MM.1S (cell line): ENCODE measurements around the gene FRAT2.
A peak's percentile ranks its signal among the peaks of the same experiment; 100 is the strongest.

Source experiments
- DNase-seq: peaks from one replicate; pipeline ENCODE4 v3.0.0-alpha.2; 2015
- H2AFZ ChIP-seq: fragments of 300-600 bp; sonication (generic); 2 replicates; pipeline ENCODE4 v1.6.0; 2016; ENCODE audit warnings: antibody characterized with exemption, low read length
- H3F3A ChIP-seq: fragments of 300-600 bp; sonication (generic); 2 replicates; pipeline ENCODE4 v1.6.1; 2016; ENCODE audit warnings: mild to moderate bottlenecking, antibody characterized with exemption, low read length, moderate library complexity, mixed read lengths; ENCODE audit not compliant: insufficient read depth
- H3K27ac ChIP-seq: fragments of 300-600 bp; sonication (generic); 2 replicates; pipeline ENCODE4 v1.5.1; 2016; ENCODE audit warnings: mild to moderate bottlenecking, low read length
- H3K27me3 ChIP-seq: fragments of 300-600 bp; sonication (generic); replicated peaks from 2 replicates; pipeline ENCODE4 v1.6.0; 2016; ENCODE audit warnings: low read length; ENCODE audit not compliant: insufficient read depth
- H3K36me3 ChIP-seq: fragments of 300-600 bp; sonication (generic); replicated peaks from 2 replicates; pipeline ENCODE4 v1.6.1; 2016; ENCODE audit warnings: mild to moderate bottlenecking, low read length, mixed read lengths; ENCODE audit not compliant: insufficient read depth
- H3K4me1 ChIP-seq: fragments of 300-600 bp; sonication (generic); 2 replicates; pipeline ENCODE4 v1.6.1; 2016; ENCODE audit warnings: low read length, mixed read lengths
- H3K4me2 ChIP-seq: fragments of 300-600 bp; sonication (generic); 2 replicates; pipeline ENCODE4 v1.6.0; 2016; ENCODE audit warnings: low read depth, low read length
- H3K4me3 ChIP-seq: fragments of 300-600 bp; sonication (generic); 2 replicates; pipeline ENCODE4 v1.5.1; 2016; ENCODE audit warnings: low read length, mixed read lengths
- H3K79me2 ChIP-seq: fragments of 300-600 bp; sonication (generic); 2 replicates; pipeline ENCODE4 v1.6.1; 2016; ENCODE audit warnings: mixed run types, low read length, mixed read lengths
- H3K9ac ChIP-seq: fragments of 300-600 bp; sonication (generic); 2 replicates; pipeline ENCODE4 v1.6.1; 2016; ENCODE audit warnings: low read length, mixed read lengths
- H3K9me2 ChIP-seq: fragments of 300-600 bp; sonication (generic); replicated peaks from 2 replicates; pipeline ENCODE4 v1.6.1; 2016; ENCODE audit warnings: mild to moderate bottlenecking, low read length, mixed read lengths; ENCODE audit not compliant: insufficient read depth
- H3K9me3 ChIP-seq: fragments of 300-600 bp; sonication (generic); replicated peaks from 2 replicates; pipeline ENCODE4 v1.6.1; 2016; ENCODE audit warnings: mild to moderate bottlenecking, low read length, mixed read lengths; ENCODE audit not compliant: insufficient read depth
- H4K20me1 ChIP-seq: fragments of 300-600 bp; sonication (generic); 2 replicates; pipeline ENCODE4 v1.6.1; 2016; ENCODE audit warnings: mild to moderate bottlenecking, low read length, moderate library complexity, mixed read lengths; ENCODE audit not compliant: insufficient read depth
- CTCF ChIP-seq: fragments of 300-600 bp; sonication (generic); IDR thresholded peaks from 2 replicates; pipeline ENCODE4 v1.5.1; 2016; ENCODE audit warnings: antibody characterized with exemption, low read length, mixed read lengths
- EZH2 ChIP-seq: fragments of 300-600 bp; sonication (generic); optimal IDR thresholded peaks from 2 replicates; pipeline ENCODE3; 2017; ENCODE audit warnings: low read depth, mild to moderate bottlenecking, antibody characterized with exemption, low read length, mixed read lengths
- EZH2phosphoT487 ChIP-seq: fragments of 300-600 bp; sonication (generic); IDR thresholded peaks from 2 replicates; pipeline ENCODE4 v1.6.1; 2018; ENCODE audit warnings: antibody characterized with exemption, low read length

Gene FRAT2

GRCh38 chr10:97334370-97335175, at the start of gene FRAT2:
FRAT2 (minus strand) TSS chr10:97334729; CDS start chr10:97334572, 157 bp downstream.
- peak within 1 kb of the TSS; percentile 89 for H3K4me2 ChIP-seq
- H3K36me3 ChIP-seq = no peaks in the 10 kb centered on the region
- H3K4me3 ChIP-seq = peak within 1 kb of the TSS; percentile 83
- peak within 1 kb of the TSS; percentile 62 for H3K27ac ChIP-seq
- no peaks in the 10 kb centered on the region for H3F3A ChIP-seq
- peak within 1 kb of the TSS; percentile 90 for H3K9ac ChIP-seq
- H3K4me1 ChIP-seq = peaks cover 7% of the 10 kb centered on the region; the same call in 1 of the 2 replicates
- H4K20me1 ChIP-seq = no peaks in the 10 kb centered on the region
- H3K9me2 ChIP-seq = no peaks in the 10 kb centered on the region
- peaks cover 10% of the 10 kb centered on the region for H3K79me2 ChIP-seq
- H3K27me3 ChIP-seq = peaks cover 29% of the 10 kb centered on the region
- H2AFZ ChIP-seq = peak within 1 kb of the TSS; percentile 69
- peak; percentile 86 for DNase-seq
- TF ChIP-seq EZH2 (no peak), EZH2phosphoT487 (no peak), CTCF (no peak)
- H3K9me3 ChIP-seq = no peaks in the 10 kb centered on the region

GRCh38 chr10:97384156-97384555, 49.6 kb upstream of the FRAT2 start:
- no peak overlapping the region for H3K4me3 ChIP-seq
- H3K79me2 ChIP-seq = no peaks in the 10 kb centered on the region
- H3K9me2 ChIP-seq = no peaks in the 10 kb centered on the region
- H3K9me3 ChIP-seq = no peaks in the 10 kb centered on the region
- no peak overlapping the region for H3K9ac ChIP-seq
- TF ChIP-seq EZH2phosphoT487 (no peak), CTCF (no peak), EZH2 (no peak)
- H2AFZ ChIP-seq = no peak overlapping the region
- no peak overlapping the region for H3K27ac ChIP-seq
- no peaks in the 10 kb centered on the region for H3K4me1 ChIP-seq
- no peak for DNase-seq
- H3F3A ChIP-seq = no peaks in the 10 kb centered on the region
- H4K20me1 ChIP-seq = no peaks in the 10 kb centered on the region
- H3K27me3 ChIP-seq = no peaks in the 10 kb centered on the region
- no peaks in the 10 kb centered on the region; the same call in 1 of the 2 replicates for H3K36me3 ChIP-seq
- no peak overlapping the region for H3K4me2 ChIP-seq

- Histone ChIP-seq H3K4me2 (no peak overlapping the region), H3F3A (no peaks in the 10 kb centered on the region), H3K9ac (no peak overlapping the region), H2AFZ (no peak overlapping the region), H3K36me3 (no peaks in the 10 kb centered on the region; the same call in 1 of the 2 replicates), H3K79me2 (no peaks in the 10 kb centered on the region), H3K27ac (no peak overlapping the region), H3K9me2 (no peaks in the 10 kb centered on the region), H3K4me3 (no peak overlapping the region), H3K27me3 (no peaks in the 10 kb centered on the region), H4K20me1 (no peaks in the 10 kb centered on the region), H3K4me1 (no peaks in the 10 kb centered on the region), H3K9me3 (no peaks in the 10 kb centered on the region)
- TF ChIP-seq EZH2 (no peak), CTCF (no peak), EZH2phosphoT487 (no peak)
- no peak for DNase-seq
Measured at GRCh38 chr10:97383159-97383558, 48.6 kb upstream of the FRAT2 start.
